ENCODE data around the gene PHF20. TPM values are rescaled to one million over a fixed set of nuclear protein-coding genes. Genes with fewer than 3 reads are reported as not detected.

PHF20 gene
- total and polyA plus RNA-seq, 2 of the 8 experiments (the other 6 are each of a cell fraction or from before 2014, with no cell fraction given), result 25.6 to 70.1 TPM

DNA sequence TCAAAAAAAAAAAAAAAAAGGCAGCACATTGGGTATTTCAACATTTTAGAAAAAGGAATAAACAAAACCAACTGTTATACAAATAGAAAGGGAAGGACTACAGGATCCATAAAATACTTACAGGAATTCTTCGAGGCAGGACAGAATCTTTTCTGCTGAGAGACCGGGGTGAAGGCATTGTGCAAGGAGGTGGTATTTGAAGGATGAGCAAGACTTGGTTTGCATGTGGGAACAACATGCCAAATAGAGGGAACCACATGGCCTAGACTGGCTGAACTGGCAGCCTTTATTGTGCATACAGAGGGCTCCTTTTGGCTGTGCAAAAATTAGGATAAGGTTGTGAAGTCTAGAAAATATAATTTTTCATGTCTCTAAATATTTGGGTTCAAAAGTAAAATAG, 119.6 kb downstream of the PHF20 start:
- Histone ChIP-seq H3K4ac (replicated peaks; ENCODE audit: insufficient read length, low read depth, low read length) (no peak overlapping the region), H3K4me2 (ENCODE audit: insufficient read depth in 1 of 2, low read depth in 2 of 2, low read length in 2 of 2) (no peak overlapping the region), H3K27me3 (replicated peaks in 1 of 4; ENCODE audit: control insufficient read depth in 3 of 4, extremely low read depth in 1 of 4, insufficient read depth in 3 of 4, low read length in 3 of 4) (no peaks in the 10 kb centered on the region), H2BK120ac (replicated peaks; ENCODE audit: low read depth, low read length) (no peak overlapping the region), H2AFZ (ENCODE audit: low read length) (no peak overlapping the region), H3K79me2 (ENCODE audit: control insufficient read depth in 1 of 2, insufficient read depth in 2 of 2, low read length in 2 of 2) (0 out of 4 replicates have a peak, but pooled peaks cover 0 to 3% of the 10 kb centered on the region in 2 experiments), H3K4me1 (replicated peaks in 1 of 4; ENCODE audit: control insufficient read depth in 3 of 4, insufficient read depth in 4 of 4, low read length in 3 of 4) (no peaks in the 10 kb centered on the region), H4K8ac (ENCODE audit: extremely low read depth, insufficient read depth, low read length) (no peak overlapping the region), H3K36me3 (ENCODE audit: control insufficient read depth in 2 of 4, insufficient read depth in 4 of 4, low read length in 3 of 4) (no peaks in the 10 kb centered on the region; a peak in 2 of 8 replicates), H3K56ac (replicated peaks; ENCODE audit: insufficient read length, low read depth, low read length) (no peak overlapping the region), H3K4me3 (ENCODE audit: extremely low read depth in 1 of 4, insufficient read depth in 2 of 4, low read depth in 3 of 4, low read length in 4 of 4) (no peak overlapping the region), H3K27ac (ENCODE audit: low read depth, low read length) (no peak overlapping the region), H3K14ac (ENCODE audit: insufficient read length) (no peak overlapping the region), H3K79me1 (ENCODE audit: low read depth, low read length) (0 out of 2 replicates have a peak, but pooled peaks cover 3% of the 10 kb centered on the region), H2AK5ac (ENCODE audit: low read depth, low read length) (no peak overlapping the region), H2BK5ac (ENCODE audit: low read depth, low read length) (no peak overlapping the region), H2BK20ac (ENCODE audit: low read length) (no peak overlapping the region), H3K23me2 (ENCODE audit: low read depth, low read length) (0 out of 2 replicates have a peak, but pooled peaks cover 3% of the 10 kb centered on the region), H3K9ac (replicated peaks in 1 of 4; ENCODE audit: extremely low read depth in 1 of 4, low read depth in 3 of 4, low read length in 3 of 4) (no peak overlapping the region), H3K23ac (ENCODE audit: insufficient read length) (no peak overlapping the region), H2BK12ac (ENCODE audit: low read depth, low read length) (no peak overlapping the region), H4K5ac (ENCODE audit: insufficient read length, low read depth, low read length) (no peak overlapping the region), H2BK15ac (ENCODE audit: low read length) (no peak overlapping the region), H3K18ac (ENCODE audit: extremely low read depth, low read length) (no peak overlapping the region), H4K20me1 (replicated peaks in 1 of 2; ENCODE audit: control insufficient read depth in 1 of 2, insufficient read depth in 2 of 2, low read length in 2 of 2) (peaks cover 0 to 2% of the 10 kb centered on the region in 2 experiments), H4K91ac (replicated peaks; ENCODE audit: insufficient read length, low read length) (no peak overlapping the region), H3K9me3 (ENCODE audit: insufficient read depth in 2 of 2, low read depth in 1 of 2, low read length in 1 of 2) (no peaks in the 10 kb centered on the region)
- 98% methylated on average over 2 of the region's 2 CpGs; no CpG with 5 or more reads in 1 of the 2 experiments for WGBS, 2 experiments (ENCODE audit: extremely low coverage in 1 of 2, insufficient coverage in 1 of 2, insufficient read length in 1 of 2, insufficient replicate concordance in 2 of 2, low coverage in 1 of 2, low lambda C conversion rate in 2 of 2, missing lambda C conversion rate in 1 of 2)
- FAIRE-seq (no peak), DNase-seq (ENCODE audit: low read depth in 1 of 2, low spot score in 2 of 2) (no peak)
- ChIA-PET POLR2A (ENCODE audit: partially characterized antibody) (interaction anchor here (0.9 kb wide), 1 partner anchor 161 kb away, joined by 3 read pairs; no protein-coding TSS in a partner anchor), CTCF (ENCODE audit: partially characterized antibody) (interaction anchor here (1.8 kb wide), 1 partner anchor 56 kb away, joined by 4 read pairs; no protein-coding TSS in a partner anchor)
- TF ChIP-seq CTBP2 (IDR thresholded peaks at IDR 0.05; ENCODE audit: borderline replicate concordance, insufficient read depth, insufficient read length, low read length) (no peak), SP1 (IDR thresholded peaks at IDR 0.05; ENCODE audit: low read depth, low read length) (no peak), SIX5 (IDR thresholded peaks at IDR 0.05; ENCODE audit: low read depth, low read length) (no peak), CEBPB (IDR thresholded peaks at IDR 0.05; ENCODE audit: low read depth, low read length) (no peak), HDAC6 (IDR thresholded peaks at IDR 0.05; ENCODE audit: low read depth, low read length) (no peak), SP2 (IDR thresholded peaks at IDR 0.05; ENCODE audit: low read length) (no peak), SIN3A (conservative IDR thresholded peaks at IDR 0.05 in 1 of 2, IDR thresholded peaks at IDR 0.05 in 1 of 2; ENCODE audit: low read depth in 1 of 2, low read length in 2 of 2) (no peak), MAFK (IDR thresholded peaks at IDR 0.05; ENCODE audit: low read depth, low read length) (no peak), USF2 (IDR thresholded peaks at IDR 0.05; ENCODE audit: low read length) (no peak), FOSL1 (IDR thresholded peaks at IDR 0.05; ENCODE audit: insufficient read depth, low read depth, low read length) (no peak), TEAD4 (IDR thresholded peaks at IDR 0.05; ENCODE audit: low read depth, low read length) (no peak)
